DOHH2 (cell line): ENCODE results near the gene KRTAP10-9.

Experiments
- EZH2phosphoT487 ChIP-seq: fragments of 200-600 bp; sonication (generic); IDR thresholded peaks from 2 replicates; pipeline ENCODE4 v1.6.1; 2017; ENCODE audit warnings: borderline replicate concordance, mild to moderate bottlenecking, antibody characterized with exemption, low read length, moderate library complexity, mixed read lengths
- TF ChIP-seq, protein P1 (sequence below): fragments of 200-600 bp; sonication (generic); IDR thresholded peaks from one replicate; pipeline ENCODE4 v1.5.1; 2014; ENCODE audit warnings: antibody characterized with exemption, mild to moderate bottlenecking, low read depth, low read length; ENCODE audit not compliant: poor library complexity, severe bottlenecking

DNA sequence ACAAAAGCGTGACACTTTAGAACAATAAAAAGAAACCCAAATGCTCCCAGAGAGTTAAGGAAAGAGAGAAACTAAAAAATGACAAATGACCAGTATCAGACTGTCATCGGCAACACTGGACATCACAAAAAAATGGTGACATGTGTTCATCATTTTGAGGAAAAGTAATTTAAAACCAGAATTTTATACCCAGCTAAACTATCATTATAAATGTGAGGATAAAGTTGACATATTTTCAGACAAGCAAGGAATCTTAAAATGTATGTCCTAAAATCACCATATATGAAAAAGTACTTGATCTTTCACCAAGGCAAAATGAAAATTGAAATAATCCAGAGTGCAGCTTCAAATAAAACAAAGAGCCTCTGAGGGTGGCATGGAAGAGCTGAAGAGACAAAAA, 18.0 kb downstream of the KRTAP10-9 start:
- TF ChIP-seq, protein P1, sequence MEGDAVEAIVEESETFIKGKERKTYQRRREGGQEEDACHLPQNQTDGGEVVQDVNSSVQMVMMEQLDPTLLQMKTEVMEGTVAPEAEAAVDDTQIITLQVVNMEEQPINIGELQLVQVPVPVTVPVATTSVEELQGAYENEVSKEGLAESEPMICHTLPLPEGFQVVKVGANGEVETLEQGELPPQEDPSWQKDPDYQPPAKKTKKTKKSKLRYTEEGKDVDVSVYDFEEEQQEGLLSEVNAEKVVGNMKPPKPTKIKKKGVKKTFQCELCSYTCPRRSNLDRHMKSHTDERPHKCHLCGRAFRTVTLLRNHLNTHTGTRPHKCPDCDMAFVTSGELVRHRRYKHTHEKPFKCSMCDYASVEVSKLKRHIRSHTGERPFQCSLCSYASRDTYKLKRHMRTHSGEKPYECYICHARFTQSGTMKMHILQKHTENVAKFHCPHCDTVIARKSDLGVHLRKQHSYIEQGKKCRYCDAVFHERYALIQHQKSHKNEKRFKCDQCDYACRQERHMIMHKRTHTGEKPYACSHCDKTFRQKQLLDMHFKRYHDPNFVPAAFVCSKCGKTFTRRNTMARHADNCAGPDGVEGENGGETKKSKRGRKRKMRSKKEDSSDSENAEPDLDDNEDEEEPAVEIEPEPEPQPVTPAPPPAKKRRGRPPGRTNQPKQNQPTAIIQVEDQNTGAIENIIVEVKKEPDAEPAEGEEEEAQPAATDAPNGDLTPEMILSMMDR, result no peak
- TF ChIP-seq EZH2phosphoT487, result no peak
